WTC11 (cell line): ENCODE results near the gene BHLHE23. TPM values are rescaled to one million over a fixed set of nuclear protein-coding genes. Genes with fewer than 3 reads are reported as not detected.

Experiments
- ATAC-seq: fragments of 200-7000 bp; cut with Tn5 transposase; 2 replicates; pipeline ENCODE4 v1.10.0; 2021; ENCODE audit warnings: mild to moderate bottlenecking, moderate library complexity
- CTCF ChIA-PET: fragments of 300-600 bp; sonication (Branson Sonifier 250); formaldehyde crosslinking; loops from one replicate; lab custom pipeline; 2021; ENCODE audit warnings: antibody characterized with exemption; lab: Charles Lee
- POLR2A ChIA-PET: fragments of 350-600 bp; sonication (Branson Sonifier 250); formaldehyde crosslinking; loops from one replicate; lab custom pipeline; 2021; ENCODE audit warnings: antibody characterized with exemption; lab: Charles Lee
- DNase-seq: peaks from one replicate; pipeline ENCODE4 v3.0.0; 2021; ENCODE audit warnings: low spot score
- H3K27ac Mint-ChIP-seq: 2 replicates; pipeline ENCODE4 v1.8.0; 2021; ENCODE audit warnings: mixed read lengths
- H3K27me3 Mint-ChIP-seq: 2 replicates; pipeline ENCODE4 v1.8.0; 2021; ENCODE audit warnings: low read depth, mild to moderate bottlenecking, moderate library complexity, mixed read lengths
- H3K36me3 Mint-ChIP-seq: 2 replicates; pipeline ENCODE4 v1.8.0; 2021; ENCODE audit warnings: mixed read lengths
- H3K4me1 Mint-ChIP-seq: 2 replicates; pipeline ENCODE4 v1.8.0; 2022; ENCODE audit warnings: mixed read lengths
- H3K4me3 Mint-ChIP-seq: 2 replicates; pipeline ENCODE4 v1.8.0; 2021; ENCODE audit warnings: mild to moderate bottlenecking, moderate library complexity, mixed read lengths
- H3K9me3 Mint-ChIP-seq: 2 replicates; pipeline ENCODE4 v1.8.0; 2021; ENCODE audit warnings: mixed read lengths
- ATF1 ChIP-seq: sonication (generic); formaldehyde crosslinking; IDR thresholded peaks from 2 replicates; pipeline ENCODE4 v1.8.1; 2023; ENCODE audit warnings: mild to moderate bottlenecking, moderate library complexity, missing genetic modification reagents
- ATF3 ChIP-seq: sonication (generic); formaldehyde crosslinking; conservative IDR thresholded peaks from 2 replicates; pipeline ENCODE4 v1.8.1; 2022; ENCODE audit warnings: mild to moderate bottlenecking, missing genetic modification reagents
- CBFB ChIP-seq: sonication (generic); formaldehyde crosslinking; IDR thresholded peaks from 2 replicates; pipeline ENCODE4 v1.8.1; 2022; ENCODE audit warnings: mild to moderate bottlenecking, low read depth, missing genetic modification reagents
- ERG ChIP-seq: fragments of 250-450 bp; sonication (Bioruptor Pico); IDR thresholded peaks from 2 replicates; pipeline ENCODE4 v1.8.0; 2021; ENCODE audit warnings: mild to moderate bottlenecking
- FOXK1 ChIP-seq: sonication (generic); formaldehyde crosslinking; IDR thresholded peaks from 2 replicates; pipeline ENCODE4 v1.8.0; 2022; ENCODE audit warnings: mild to moderate bottlenecking, moderate library complexity, missing genetic modification reagents
- HMGXB4 ChIP-seq: sonication (generic); formaldehyde crosslinking; IDR thresholded peaks from 2 replicates; pipeline ENCODE4 v1.8.1; 2023; ENCODE audit warnings: mild to moderate bottlenecking, moderate library complexity, missing genetic modification reagents
- IRF2 ChIP-seq: sonication (generic); formaldehyde crosslinking; IDR thresholded peaks from 2 replicates; pipeline ENCODE4 v1.8.0; 2022; ENCODE audit warnings: low read depth, missing genetic modification reagents, borderline replicate concordance
- KAT7 ChIP-seq: sonication (generic); formaldehyde crosslinking; IDR thresholded peaks from 2 replicates; pipeline ENCODE4 v1.8.1; 2023; ENCODE audit warnings: missing genetic modification reagents, mild to moderate bottlenecking, borderline replicate concordance
- NR1H2 ChIP-seq: sonication (generic); formaldehyde crosslinking; IDR thresholded peaks from 2 replicates; pipeline ENCODE4 v1.9.0; 2021; ENCODE audit warnings: mild to moderate bottlenecking, moderate library complexity, missing genetic modification reagents
- PRDM15 ChIP-seq: sonication (generic); formaldehyde crosslinking; IDR thresholded peaks from 2 replicates; pipeline ENCODE4 v1.8.0; 2022; ENCODE audit warnings: missing genetic modification reagents
- ZNF396 ChIP-seq: fragments of 250-450 bp; sonication (Bioruptor Pico); IDR thresholded peaks from 2 replicates; pipeline ENCODE4 v1.8.0; 2021; ENCODE audit warnings: mild to moderate bottlenecking, moderate library complexity, borderline replicate concordance
- ZNF532 ChIP-seq: fragments of 250-450 bp; sonication (Bioruptor Pico); IDR thresholded peaks from 2 replicates; pipeline ENCODE4 v1.9.0; 2021; ENCODE audit warnings: mild to moderate bottlenecking, borderline replicate concordance
- total RNA-seq: library from RNA; stranded (reverse); gene quantifications from 3 replicates; pipeline ENCODE4 v1.2.3, GENCODE V29; 2021
- TF ChIP-seq, protein P1 (sequence below): sonication (generic); formaldehyde crosslinking; conservative IDR thresholded peaks from 2 replicates; pipeline ENCODE4 v1.8.1; 2023; ENCODE audit warnings: mild to moderate bottlenecking, low read depth, missing genetic modification reagents, moderate library complexity

Gene BHLHE23
- total RNA-seq, 1 experiment from 2014 or later = 1.3 TPM

GRCh38 chr20:63000036-63000435 lies 6.7 kb downstream of the BHLHE23 start (continued):
- TF ChIP-seq, protein P1, sequence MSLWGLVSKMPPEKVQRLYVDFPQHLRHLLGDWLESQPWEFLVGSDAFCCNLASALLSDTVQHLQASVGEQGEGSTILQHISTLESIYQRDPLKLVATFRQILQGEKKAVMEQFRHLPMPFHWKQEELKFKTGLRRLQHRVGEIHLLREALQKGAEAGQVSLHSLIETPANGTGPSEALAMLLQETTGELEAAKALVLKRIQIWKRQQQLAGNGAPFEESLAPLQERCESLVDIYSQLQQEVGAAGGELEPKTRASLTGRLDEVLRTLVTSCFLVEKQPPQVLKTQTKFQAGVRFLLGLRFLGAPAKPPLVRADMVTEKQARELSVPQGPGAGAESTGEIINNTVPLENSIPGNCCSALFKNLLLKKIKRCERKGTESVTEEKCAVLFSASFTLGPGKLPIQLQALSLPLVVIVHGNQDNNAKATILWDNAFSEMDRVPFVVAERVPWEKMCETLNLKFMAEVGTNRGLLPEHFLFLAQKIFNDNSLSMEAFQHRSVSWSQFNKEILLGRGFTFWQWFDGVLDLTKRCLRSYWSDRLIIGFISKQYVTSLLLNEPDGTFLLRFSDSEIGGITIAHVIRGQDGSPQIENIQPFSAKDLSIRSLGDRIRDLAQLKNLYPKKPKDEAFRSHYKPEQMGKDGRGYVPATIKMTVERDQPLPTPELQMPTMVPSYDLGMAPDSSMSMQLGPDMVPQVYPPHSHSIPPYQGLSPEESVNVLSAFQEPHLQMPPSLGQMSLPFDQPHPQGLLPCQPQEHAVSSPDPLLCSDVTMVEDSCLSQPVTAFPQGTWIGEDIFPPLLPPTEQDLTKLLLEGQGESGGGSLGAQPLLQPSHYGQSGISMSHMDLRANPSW (CRISPR knock-in tag) = no peak
- TF ChIP-seq FOXK1 (CRISPR knock-in tag) = no peak
- no peak for TF ChIP-seq PRDM15

- peaks cover 63% of the 10 kb centered on the region for H3K27me3 Mint-ChIP-seq
- H3K4me1 Mint-ChIP-seq = peaks cover 30% of the 10 kb centered on the region
- no peak for TF ChIP-seq ATF1 (CRISPR knock-in tag)
- no peak for TF ChIP-seq ZNF396 (CRISPR knock-in tag)
- TF ChIP-seq CBFB = no peak
- TF ChIP-seq ATF3 (CRISPR knock-in tag) = no peak
- no peak for TF ChIP-seq ZNF532 (CRISPR knock-in tag)
- ChIA-PET CTCF (interaction anchor here (0.7 to 1.8 kb wide), 5 partner anchors 9 to 124 kb away, joined by 3 to 7 read pairs (median 5); no protein-coding TSS in a partner anchor), POLR2A (interaction anchor here (0.9 kb wide), 1 partner anchor 15 kb away, joined by 3 read pairs; no protein-coding TSS in a partner anchor)
- no peak overlapping the region for H3K27ac Mint-ChIP-seq
- ATAC-seq = no peak
- no peaks in the 10 kb centered on the region for H3K9me3 Mint-ChIP-seq
- DNase-seq = no peak
- H3K4me3 Mint-ChIP-seq = no peak overlapping the region
- H3K36me3 Mint-ChIP-seq = no peaks in the 10 kb centered on the region
Measured at GRCh38 chr20:62999580-62999979, 7.2 kb downstream of the BHLHE23 start.

GRCh38 chr20:62998449-62998848 lies 8.3 kb downstream of the BHLHE23 start:
- no peaks in the 10 kb centered on the region for H3K9me3 Mint-ChIP-seq
- H3K27me3 Mint-ChIP-seq = peaks cover 52% of the 10 kb centered on the region
- ATAC-seq = no peak
- no peak overlapping the region for H3K4me3 Mint-ChIP-seq
- CTCF ChIA-PET = interaction anchor here (1.8 kb wide), 1 partner anchor 11 kb away, joined by 7 read pairs; no protein-coding TSS in a partner anchor
- H3K4me1 Mint-ChIP-seq = peaks cover 22% of the 10 kb centered on the region
- POLR2A ChIA-PET = no interaction called here
- no peak overlapping the region for H3K27ac Mint-ChIP-seq
- DNase-seq = no peak
- H3K36me3 Mint-ChIP-seq = no peaks in the 10 kb centered on the region
- TF ChIP-seq KAT7 (CRISPR knock-in tag) = no peak
- TF ChIP-seq HMGXB4 (CRISPR knock-in tag) = no peak
- TF ChIP-seq ATF3 (CRISPR knock-in tag) = no peak
- TF ChIP-seq NR1H2 (CRISPR knock-in tag) = no peak
- TF ChIP-seq PRDM15 = no peak
- no peak for TF ChIP-seq IRF2
- no peak for TF ChIP-seq ERG (CRISPR knock-in tag)
